CD1c-positive myeloid dendritic cell (primary cell): ENCODE results near the gene COX6B2.
"Not testable (repeated sequence)": the region's sequence is repeated elsewhere in the genome, so short reads cannot be mapped to it uniquely, and the experiment has no call there.

Source experiments
- DNase-seq: peaks from one replicate; pipeline ENCODE4 v3.0.0-alpha.2; 2016; ENCODE audit errors: extremely low spot score

Gene COX6B2, protein sequence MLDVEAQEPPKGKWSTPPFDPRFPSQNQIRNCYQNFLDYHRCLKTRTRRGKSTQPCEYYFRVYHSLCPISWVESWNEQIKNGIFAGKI

DNA sequence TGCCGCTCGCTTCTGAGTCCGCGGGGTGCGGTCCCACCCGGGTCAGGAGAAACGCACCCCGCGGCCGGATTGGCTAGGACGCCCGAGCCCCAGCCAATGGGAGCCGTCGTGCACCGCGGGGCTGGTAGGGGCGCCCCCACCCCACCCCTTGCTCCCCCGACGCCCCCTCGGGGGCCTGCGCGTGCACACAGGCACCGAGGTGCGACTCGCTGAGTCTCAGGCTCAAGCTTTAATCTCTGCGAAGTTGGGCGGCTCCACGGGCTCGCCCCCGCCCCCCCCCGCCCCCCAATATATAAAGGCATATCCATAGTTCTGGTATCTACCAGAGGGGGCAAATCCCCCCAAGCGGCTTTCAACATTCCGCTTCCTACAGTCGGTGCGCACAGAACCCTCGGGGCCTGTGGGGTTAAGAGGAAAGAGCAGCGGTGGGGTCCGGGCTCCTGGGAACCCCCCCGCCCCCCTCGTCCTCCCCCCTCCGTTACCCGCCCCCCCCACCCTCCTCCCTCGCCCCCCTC, at the start of gene COX6B2:
Gene COX6B2, minus strand, starts transcription at position 22 of the 515 bp plus-strand sequence. CDS start 198 bp downstream, outside the sequence.
- no peak for DNase-seq

DNA sequence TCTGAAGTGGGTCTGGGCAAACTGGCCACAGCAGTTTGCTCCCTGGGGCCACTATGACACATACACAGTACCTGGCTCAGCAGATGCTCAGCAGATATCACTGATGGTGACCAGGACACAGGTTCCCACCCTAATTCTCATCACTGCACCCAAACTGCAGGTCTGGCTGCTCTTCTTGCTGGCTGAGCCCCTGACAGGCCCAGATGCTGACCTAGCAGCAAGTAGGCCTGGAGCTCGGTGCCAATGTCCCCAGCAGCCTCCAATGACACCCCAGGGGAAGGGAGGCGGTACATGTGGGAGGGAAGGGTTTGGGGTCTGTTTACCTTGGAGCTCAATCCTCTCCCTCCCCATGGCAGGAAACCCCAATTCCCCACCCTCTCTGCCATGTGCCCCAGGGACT, 48.0 kb upstream of the COX6B2 start:
- DNase-seq = no peak

DNA sequence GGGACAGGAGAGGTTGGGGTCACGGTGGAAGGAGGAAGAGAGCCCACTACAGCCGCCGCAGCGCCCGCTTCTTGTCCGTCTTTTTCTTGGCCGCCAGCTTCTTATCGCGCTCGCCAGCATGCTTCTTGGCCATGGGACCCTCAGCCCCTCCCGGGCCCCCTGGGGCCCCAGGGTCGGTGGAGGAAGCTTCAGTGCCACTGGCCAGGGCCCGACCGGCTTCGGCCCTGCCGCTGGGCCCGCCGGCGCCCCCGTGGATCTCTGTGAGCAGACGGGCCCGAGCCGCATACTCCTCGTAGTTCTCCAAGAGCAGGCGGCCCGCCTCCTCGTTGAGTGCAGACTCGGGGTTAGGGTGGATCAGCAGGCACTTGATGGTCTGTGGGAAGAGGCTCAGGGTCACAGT, 46.9 kb upstream of the COX6B2 start:
- DNase-seq = not testable (repeated sequence)

DNA sequence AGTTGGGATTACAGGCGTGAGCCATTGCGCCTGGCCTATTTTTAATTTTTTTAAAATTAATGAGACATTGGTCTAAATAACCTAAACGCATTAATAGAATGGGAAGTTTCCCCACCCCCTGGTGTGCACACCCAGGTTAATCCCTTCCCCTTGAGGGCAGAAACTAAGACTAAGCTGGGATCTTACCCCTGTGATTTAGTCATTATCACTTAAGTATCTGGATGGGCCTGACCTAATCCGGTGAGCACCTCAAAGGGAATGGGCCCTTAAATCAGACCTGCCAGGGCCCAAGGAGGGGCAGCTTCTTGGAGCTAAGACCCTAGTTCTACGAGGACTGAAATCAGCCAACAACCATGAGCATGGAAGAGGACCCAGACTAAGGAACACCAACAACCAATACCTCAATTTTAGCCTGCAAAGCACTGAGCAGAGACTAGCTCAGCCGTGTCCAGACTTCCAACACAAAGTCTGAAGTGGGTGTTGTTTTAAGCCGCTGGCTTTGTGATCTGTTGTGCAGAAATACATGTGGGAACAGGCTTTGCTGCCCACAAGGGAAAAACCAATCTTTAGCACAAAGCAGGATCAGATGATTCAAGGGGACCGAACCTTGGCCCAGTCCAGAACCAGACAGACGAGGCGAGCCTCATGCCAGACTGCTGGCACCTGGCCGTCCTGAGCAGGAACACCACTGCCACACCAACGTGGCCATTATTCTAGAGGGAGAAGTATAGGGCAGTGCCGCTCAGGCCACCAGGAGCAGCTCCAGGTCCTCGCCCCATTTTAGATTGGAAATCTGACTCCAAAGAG, 46.0 kb upstream of the COX6B2 start:
- no peak for DNase-seq

- DNase-seq = peak; percentile 67
Observed at GRCh38 chr19:55398200-55398925, 43.8 kb upstream of the COX6B2 start.

- DNase-seq = no peak
Observed at GRCh38 chr19:55392820-55393761, 38.6 kb upstream of the COX6B2 start.

GRCh38 chr19:55391702-55392615, 37.4 kb upstream of the COX6B2 start:
- DNase-seq = no peak

DNA sequence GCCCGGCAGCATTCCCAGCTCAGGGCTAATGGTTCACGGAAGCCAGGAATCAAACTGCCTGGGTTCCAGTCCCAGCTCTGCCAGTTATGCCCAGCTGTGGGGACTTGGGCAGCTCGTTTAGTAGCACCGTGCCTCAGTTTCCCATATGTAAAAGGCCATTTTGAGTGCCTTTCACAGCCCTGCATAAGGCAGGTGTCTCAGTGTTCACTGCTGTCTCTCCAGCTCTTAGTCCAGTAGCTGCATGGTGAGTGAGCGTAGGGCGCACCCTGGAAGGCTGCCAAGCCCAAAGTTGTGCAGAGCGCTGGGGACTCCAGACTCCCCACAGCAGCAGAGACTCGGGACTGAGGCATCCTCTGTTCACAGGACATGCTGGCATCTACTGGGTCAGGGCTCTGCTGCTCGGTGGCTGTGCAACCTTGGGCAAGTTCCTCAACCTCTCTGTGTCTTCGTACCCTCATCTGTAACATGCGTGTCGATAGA, 36.7 kb upstream of the COX6B2 start:
- no peak for DNase-seq

DNA sequence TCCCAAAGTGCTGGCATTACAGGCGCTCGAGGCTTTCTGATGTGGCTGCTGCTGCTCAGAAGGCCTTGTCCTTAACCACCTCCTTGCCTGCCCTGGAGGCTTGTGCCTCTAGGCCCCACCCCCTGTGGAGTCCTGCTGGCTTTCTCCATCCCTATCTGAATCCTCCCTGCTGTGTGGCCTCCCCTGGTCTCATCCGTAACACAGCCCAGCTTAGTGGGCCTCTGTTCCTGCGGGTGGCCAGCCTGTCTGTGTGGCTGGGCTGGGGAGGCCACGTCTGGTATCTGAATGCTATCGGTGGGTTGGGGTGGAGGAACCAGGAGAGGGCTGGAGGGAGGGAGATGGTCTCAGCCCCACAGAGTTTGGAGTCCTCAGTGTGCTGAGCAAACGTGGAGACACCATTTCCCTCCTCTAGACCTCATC, 36.0 kb upstream of the COX6B2 start:
- DNase-seq = no peak

- no peak for DNase-seq
Observed at GRCh38 chr19:55389386-55390317, 35.1 kb upstream of the COX6B2 start.

GRCh38 chr19:55387736-55388497, 33.4 kb upstream of the COX6B2 start:
- DNase-seq = no peak

GRCh38 chr19:55386493-55386971, 32.0 kb upstream of the COX6B2 start:
- no peak for DNase-seq

DNA sequence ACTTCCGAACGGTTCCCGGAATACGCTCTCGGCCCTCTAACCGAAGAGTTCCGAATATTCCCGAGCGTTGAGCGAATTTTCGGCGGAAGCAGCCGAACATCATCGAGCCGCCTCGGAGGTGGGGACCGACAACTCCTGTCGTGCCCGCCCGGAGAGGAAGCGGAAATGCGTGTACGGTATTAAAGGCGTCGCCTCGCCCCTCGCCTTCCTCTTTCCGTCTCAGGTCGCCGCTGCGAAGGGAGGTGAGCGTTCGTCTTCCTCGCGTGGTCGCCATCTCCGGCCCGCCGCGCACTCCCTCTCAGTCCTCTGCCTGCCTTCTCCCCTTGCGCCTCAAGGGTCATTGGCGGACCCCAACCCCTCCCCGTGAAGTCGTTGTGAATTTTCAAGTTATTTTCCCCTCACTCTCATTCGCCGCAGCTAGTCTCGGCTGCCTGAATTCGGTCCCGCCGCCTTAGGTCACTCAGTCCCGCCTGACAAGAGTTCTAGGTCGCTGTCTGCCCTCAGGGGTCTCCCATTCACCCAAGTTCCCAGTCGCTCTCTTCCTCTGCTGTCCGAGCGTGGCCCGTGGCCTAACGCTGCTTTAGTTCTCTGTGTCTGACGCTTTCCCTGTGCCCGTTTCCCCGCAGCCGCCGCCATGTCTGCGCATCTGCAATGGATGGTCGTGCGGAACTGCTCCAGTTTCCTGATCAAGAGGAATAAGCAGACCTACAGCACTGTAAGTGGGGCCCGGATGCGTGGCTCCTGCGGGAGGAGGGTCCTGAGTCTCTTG, 31.4 kb upstream of the COX6B2 start, which contains the start of gene RPL28:
Gene RPL28, plus strand, starts transcription at position 209 of the 769 bp plus-strand sequence. Its CDS starts 426 bp downstream, at position 635.
- peak; percentile 100 for DNase-seq

- DNase-seq = peak; percentile 98
Observed at GRCh38 chr19:55384920-55385723, 30.6 kb upstream of the COX6B2 start.

GRCh38 chr19:55384131-55384919, 29.8 kb upstream of the COX6B2 start, which contains the start of gene TMEM238:
Gene TMEM238, minus strand, starts transcription at chr19:55384292. Its CDS starts 33 bp downstream, at chr19:55384259.
- peak; percentile 39 for DNase-seq
